HG03097 (cell line): ENCODE data around the gene TALDO1.
A peak's percentile ranks its signal among the peaks of the same experiment; 100 is the strongest.

Experiments used
- ATAC-seq: cut with Tn5 transposase; IDR thresholded peaks from one replicate; pipeline ENCODE4 v1.9.1; 2021; ENCODE audit not compliant: unreplicated experiment, low FRiP score

Gene TALDO1

DNA sequence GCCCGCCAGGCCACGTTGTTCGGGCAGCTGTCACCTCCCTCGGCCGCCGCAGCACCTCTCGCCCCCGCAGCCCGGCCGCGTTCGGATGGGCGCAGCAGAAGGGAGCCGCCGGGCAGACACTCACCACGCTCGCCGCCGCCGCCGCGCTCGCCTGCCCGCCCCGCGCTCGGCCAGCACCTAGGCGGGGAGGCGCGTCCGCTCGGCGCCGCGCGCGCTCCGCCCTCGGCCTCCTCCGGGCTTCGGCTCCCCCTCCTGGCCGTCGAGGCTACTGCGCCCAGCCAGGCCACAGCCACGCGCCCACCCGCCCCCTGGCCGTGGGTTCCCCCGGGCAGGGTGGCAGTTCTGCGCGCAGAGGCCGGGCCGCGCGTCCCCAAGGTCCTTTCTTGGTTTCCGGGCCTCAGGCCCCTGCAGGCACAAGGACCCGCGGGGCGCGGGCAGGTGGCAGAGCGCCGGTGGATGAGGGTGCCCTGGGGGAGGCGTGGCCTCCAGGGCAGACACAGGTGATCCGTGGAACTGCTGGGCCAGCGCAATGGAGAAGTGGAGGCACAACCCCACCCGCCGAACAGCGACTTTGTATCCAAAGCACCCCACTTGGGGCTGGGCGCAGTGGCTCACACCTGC is 50.9 kb downstream of the TALDO1 start, which contains the start of gene SLC25A22:
Gene SLC25A22, minus strand, starts transcription at position 189 of the 621 bp plus-strand sequence. CDS start 3,275 bp downstream, outside the sequence.
- peak; percentile 53 for ATAC-seq

DNA sequence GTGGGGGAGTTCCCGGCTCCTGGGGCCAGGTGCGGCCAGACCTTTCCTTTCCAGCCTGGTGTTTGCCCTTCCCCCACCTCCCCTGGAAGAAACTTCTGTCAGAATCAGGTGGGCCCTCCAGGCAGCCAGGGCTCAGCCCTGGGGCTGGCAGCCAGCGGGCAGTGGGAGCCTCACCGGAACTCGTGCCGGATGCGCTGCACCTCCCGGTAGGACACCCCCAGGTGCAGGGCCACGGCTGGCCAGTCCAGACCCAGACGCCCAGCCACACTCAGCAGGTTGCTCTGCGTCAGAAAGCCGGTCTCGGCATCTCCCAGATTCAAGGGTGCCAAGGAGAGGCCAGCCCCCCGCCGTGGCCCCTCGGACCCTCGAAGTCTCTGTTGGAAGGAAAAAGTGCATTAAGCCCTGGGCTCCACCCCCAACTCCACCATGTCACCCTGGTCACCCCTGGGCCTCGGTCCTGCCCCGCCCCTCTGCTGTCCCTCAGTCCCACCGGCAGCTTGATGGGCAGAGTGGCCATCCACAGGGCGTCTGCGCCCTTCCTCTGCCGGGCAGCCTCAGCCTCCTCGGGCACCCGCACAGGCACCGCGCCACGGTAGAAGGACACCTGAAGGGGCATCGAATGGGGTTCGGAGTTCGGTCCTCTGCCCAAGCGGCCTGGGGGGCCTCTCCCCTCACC is 52.5 kb downstream of the TALDO1 start:
- no peak for ATAC-seq

DNA sequence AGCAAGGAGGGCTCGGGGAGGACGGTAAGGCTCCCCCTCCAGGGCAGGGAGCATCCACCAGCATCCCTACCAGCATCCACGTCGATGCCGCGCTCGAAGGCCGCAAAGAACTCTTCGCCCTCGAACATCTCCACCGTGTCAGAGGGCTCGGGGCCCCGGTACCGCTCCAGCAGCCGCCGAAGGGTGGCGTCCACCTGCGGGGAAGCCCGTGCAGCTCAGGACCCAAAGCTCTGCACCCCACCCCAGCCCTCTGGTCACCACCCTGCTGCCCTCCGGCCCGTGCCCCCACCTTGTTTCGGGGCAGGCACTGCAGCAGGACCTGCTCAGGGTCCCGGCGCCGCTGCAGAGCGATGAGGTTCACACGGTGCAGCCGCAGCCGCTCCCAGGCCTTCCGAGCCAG is 53.2 kb downstream of the TALDO1 start:
- ATAC-seq, result no peak

DNA sequence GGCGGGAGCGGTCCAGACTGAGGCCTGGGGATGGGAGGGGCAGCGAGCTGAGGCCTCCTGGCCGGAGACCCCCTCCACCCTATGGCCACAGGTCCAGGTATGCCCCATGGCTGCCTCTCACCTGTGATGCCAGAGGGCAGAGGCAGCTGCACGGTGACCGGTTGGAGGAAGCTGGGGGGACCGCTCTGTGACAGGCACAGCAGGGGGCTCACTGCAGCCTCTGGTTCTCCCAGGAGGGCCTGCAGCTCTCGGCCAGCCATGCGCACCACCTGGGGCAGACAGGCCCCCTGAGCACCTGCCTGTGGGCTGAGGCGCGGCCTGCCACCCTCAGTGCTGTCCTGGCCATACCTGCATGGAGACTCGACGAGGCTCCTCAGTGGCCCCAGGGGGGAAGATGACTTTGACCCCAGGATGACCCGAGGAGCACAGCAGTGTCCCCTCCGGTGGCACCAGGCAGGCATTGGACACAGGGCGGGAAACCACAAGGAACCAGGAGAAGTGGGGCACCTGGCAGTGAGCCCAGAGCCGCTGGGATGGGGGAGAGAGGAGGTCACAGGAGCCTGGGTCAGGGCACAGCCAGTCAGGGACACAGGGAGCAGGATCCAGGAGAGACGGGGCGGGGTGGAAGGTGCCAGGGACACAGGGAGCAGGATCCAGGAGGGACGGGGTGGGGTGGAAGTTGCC is 54.0 kb downstream of the TALDO1 start:
- no peak for ATAC-seq

DNA sequence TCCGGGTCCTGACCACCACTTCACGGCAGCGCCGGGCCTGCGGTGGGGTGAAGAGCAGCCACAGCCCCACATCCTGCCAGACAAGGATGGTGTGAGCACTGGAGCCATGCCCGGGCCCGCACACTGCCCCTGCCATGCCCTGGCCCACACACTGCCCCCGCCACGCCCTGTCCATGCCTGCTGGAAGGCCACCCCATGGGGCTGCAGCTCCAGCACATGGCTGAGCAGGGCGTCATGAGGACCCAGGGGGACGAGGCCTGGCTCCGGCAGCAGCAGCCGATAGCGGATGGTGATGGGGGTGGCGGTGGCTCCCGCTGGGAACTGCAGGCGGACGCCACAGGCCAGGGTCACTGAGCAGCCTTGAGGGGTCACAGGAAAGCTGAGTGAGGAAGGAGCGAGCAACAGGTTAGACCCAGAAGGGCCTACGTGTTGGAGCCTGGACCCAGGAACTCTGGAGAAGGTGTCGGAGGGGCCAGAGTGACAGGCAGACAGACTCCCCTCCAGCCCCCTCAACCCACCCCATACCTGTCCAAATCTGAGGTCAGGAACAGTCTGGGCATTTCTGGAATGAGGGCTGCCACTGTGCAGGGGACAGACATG is 54.9 kb downstream of the TALDO1 start:
- no peak for ATAC-seq

DNA sequence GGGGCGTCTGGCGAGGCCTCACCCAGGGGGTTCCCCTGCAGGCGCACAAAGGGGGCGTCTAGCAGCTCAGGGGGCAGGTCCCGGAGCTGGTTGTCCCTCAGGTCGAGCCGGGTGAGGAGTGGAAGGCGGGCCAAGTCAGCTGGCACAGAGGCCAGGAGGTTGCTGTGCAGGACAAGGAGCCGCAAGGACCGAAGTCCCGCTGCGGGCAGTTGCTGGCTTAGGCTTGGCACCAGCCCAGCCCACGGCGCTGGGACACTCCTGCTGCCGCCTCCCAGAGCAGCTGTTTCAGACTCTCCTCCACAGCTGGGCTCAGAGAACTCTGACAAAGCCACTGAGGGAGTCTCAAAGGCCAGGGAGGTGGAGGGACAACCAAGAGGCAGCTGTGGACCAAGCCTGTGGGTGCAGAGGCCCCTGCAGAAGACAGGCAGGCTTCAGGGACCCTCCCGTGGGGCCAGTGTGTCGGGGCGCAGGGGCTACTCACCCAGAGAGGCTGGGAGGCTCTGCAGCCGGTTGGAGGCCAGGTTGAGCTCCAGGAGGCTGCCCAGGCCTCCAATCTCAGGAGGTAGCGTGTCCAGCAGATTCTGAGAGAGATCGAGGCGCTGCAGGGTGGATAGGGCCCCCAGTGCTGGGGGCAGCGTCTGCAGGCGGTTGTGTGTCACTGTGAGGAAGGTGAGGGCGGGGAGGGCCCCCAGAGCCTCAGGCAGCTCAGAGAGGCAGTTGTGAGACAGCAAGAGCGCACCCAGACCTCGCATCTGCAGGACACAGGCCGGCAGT is 55.6 kb downstream of the TALDO1 start:
- no peak for ATAC-seq

DNA sequence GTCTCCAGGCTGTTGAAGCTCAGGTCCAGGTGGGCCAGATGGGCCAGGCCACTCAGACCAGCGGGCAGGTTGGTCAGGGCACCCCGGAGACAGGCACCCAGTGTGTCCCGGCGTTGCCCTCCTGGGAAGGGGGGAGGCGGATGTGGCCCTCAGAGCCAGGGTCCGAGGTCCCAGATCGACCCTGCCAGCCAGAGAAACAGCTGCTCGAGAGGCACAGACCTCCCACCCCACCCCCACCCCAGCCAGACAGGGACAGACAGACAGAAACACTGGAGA is 56.1 kb downstream of the TALDO1 start:
- ATAC-seq, result no peak

DNA sequence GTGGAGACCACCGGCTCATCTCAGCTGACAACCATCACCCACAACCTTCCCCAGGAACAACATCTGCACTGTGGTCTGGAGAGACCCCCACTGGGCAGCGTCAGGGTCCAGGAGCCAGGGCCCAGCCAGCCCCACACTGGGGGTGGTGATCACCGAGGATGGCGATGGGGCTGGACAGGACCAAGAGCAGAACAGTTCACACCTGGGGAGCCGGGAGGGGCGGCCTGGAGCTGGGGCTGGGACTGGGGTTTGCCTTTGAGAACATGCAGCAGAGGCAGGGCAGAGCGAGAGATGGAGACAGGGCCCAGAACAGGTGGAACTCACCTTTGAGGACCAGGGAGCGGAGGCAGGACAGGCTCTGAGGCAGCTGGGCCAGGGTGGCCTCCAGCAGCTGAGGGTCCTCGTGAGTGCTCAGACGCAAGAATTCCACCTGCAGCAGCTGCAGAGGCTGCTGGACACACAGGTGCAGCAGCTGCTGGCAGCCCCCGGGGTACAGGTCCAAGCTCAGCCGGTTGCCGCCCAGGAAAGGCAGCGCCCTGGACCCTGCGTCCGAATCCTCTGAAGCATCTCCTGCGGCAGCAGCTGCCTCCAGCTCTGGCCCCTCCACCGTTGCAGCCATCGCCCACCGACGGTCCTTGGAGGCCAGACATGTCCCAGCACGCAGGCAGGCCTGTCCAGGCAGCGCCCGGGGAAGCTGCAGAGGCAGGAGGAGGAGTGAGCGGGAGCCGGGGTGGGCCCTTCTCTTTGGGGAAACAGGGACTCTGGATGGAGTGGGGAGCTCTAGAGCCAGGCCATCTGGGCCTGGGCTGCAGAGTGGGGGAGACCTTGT is 56.7 kb downstream of the TALDO1 start:
- ATAC-seq, result no peak

DNA sequence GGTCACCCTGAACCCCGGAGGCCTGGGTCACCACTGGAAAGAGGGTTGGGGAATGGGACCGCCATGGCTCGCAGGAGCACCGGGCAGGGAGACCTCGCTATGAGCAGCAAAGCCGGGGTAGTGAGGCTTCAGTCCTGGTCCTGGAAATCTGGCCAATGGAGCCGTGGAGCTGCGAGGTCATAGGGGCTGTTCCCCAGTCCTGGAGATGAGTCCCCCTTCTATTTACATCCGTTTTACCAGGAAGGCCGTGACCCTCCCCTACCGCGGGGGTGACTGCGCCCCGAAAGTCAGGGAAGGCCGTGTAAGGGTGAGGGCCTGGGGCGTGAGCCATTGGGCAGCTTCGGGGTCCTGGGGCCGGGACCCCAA is 57.3 kb downstream of the TALDO1 start:
- no peak for ATAC-seq

DNA sequence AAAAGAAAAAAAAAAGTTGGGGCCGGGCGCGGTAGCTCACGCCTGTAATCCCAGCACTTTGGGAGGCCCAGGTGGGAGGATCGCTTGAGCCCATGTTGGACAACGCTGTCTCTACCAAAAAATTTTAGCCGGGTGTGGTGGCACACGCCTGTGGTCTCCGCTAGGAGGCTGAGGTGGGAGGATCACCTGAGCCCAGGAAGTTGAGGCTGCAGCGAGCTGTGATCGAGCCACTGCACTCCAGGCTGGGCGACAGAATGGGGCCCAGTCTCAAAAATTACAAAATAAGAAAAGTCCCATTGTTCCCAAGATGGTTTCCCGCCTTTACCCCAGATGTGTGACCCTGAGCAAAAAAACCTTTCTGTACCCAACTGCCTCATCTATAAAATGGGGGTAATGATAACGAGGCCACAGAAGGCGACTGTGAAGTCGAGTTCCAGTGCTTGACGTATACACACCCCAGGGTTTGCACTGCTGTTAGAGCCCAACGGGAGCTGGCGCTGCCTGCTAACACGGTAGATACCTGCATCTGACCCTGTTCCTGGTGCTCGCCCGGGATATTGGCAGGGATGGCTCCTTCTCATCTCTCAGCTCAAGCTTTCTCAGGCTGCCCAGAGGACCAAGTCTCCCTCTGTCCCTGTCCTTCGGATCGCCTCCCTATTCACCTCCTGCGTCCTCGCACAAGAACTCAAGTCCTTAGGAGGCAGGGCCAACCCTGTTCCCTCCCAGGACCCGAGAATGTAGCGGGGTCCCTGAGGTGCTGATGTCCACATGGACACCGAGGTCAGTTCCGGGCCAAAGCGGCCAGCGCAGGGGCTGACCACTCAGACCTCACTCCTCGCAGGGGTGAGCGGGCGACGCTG is 61.4 kb downstream of the TALDO1 start:
- no peak for ATAC-seq

DNA sequence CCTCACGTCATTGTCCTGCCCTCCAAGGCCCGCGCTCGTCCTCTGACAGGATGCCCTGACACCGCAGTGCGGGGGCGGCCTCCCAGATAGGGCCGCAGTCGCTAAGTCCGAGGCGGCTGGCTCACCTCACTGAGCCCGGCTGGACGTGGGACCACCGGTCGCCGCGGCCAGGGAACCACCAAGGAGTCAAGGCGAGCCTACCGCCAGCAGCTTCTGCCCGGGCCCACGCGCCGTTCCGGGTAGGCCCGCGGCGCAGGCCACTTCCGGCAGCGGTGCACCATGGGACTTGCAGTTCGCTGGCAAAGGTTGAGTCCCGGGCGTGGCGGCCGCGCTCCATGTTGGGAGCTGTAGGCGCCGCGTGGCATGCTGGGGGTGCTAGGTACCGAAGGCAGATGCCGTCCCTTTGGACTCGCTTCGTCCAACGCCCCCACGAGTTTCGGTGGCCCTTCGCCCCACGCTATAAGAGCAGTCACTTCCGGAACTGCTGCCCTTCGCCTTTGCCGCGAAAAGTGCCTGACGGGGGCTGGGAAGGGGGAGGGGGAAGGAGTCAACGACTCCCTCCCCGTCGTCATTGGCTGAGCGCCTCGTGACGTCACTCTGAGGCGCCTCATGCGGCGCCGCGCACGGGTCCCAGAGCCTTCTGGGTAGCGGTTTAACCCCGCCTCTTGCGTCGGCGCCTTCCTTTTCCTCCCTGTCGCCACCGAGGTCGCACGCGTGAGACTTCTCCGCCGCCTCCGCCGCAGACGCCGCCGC is 62.2 kb downstream of the TALDO1 start, which contains the start of gene RPLP2:
Gene RPLP2, plus strand, starts transcription at position 681 of the 753 bp plus-strand sequence. CDS start 268 bp downstream, outside the sequence.
- ATAC-seq, result peak; percentile 69

DNA sequence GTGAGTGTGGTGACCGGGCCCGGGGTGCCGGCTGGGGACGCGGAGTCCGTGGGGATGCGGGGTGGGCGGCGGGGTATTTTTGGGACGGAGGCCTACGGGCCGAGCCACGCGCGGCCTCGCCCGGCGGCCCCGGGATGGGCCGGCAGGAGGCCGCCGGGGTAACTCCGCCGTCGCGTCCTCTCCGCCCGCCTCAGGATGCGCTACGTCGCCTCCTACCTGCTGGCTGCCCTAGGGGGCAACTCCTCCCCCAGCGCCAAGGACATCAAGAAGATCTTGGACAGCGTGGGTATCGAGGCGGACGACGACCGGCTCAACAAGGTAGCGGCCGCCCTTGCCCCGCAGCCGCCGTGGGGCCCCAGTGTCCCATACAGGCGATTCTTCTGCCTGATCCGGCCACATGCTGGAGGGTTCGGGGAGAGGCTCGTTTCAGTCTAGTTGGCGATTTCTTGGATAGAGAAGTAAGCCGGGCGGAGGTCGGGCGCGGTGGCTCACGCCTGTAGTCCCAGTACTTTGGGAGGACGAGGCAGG is 62.8 kb downstream of the TALDO1 start:
- no peak for ATAC-seq

DNA sequence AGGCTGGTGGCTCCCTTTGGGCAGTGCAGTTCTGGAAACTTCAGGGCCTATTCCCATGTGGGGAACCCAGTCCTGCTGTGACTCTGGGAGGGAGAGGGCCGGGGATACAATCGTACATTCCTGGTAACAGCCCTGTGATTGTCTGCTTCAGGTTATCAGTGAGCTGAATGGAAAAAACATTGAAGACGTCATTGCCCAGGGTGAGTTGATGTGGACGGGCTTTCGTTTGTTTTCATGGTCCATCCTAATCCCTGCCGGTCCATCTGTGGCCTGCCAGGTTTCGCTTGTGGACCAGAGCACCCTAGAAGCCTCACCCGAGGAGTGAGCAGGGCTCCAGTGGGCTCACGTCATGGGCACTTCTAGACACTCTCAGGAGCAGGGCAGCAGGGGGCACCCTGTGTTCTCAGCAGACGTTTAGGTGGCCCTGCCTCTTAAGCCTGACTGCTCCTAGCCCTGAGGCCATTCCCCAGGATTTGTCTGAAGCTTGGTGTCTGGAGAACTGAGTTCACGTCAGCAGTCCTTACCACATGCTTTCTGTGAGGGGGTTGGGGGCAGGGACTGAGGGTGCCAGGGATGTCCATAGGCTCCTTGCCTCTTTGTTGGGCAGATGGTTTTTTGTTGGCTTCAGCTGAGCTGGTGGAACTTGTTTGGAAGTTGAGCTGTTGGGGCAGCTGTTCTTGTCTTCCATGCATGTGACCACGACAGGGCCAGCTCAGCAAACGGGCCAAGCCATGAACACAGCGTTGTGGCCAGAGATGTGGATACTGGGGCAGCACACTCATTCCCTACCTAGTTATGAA is 64.4 kb downstream of the TALDO1 start:
- ATAC-seq, result no peak

DNA sequence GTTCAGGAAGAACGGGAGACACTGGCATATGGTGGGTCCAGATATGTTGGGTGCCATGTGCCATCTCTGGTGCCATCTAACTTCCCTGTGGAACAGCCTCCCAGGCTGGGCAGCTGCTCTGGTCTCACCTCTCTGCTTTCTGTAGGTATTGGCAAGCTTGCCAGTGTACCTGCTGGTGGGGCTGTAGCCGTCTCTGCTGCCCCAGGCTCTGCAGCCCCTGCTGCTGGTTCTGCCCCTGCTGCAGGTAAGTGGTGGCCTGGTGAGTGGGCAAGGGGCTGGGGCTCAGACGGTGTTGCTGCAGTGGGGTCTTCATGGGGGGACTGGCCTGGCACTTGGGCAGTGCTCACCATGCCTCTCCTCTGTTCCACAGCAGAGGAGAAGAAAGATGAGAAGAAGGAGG is 65.1 kb downstream of the TALDO1 start:
- ATAC-seq, result no peak

DNA sequence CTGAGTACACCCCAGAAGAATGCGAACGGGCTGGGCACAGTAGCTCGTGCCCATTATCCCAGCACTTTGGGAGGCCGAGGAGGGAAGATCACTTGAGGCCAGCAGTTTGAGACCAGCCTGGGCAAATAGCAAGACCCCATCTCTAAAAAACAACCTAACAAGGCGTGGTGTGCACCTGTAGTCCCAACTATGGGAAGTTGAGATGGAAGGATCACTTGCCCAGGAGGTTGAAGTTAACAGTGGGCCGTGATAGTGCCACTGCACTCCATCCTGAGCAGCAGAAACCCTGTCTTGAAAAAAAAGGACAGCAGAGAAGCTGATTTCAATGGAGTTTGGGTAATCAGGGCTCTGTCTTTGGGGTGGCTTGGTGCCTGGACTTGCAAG is 65.8 kb downstream of the TALDO1 start:
- ATAC-seq, result no peak

DNA sequence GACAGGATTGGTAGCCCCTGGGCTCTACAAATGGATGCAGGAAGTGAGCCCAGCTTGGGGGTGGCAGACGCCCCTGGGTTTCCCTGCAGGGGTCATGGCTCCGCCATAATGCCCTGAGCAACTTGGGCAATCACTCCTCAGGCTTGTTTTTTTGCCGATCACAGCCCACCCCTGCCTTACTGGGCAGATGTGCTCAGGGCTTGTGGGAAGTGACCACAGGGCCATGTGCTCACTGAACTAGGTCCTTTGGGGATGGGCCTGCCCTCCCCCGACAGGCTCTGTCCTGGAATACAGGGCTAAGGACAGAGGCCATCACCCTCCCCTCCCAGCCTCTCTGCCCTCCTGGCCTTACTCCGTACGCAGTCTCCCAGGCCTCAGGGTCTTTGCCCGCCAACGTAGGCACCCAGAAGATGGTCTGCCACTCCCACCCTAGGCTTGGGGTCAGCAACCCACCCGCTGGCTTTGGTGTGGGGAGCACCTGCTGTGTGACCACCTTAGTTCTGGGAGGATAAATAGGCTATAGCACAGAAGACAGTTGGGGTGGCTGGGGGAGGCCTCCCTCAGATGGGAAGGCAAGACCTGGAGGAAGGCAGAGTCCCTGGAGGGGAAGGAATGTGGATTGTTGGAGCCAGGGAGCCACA is 66.3 kb downstream of the TALDO1 start:
- no peak for ATAC-seq
